Hippocampal formation (tissue), 2 donors: ENCODE data around the gene OTOS.

Experiments used
- DNase-seq, 2 donors: peaks; one replicate each; lab custom pipeline; 2025; lab: John Stamatoyannopoulos, UW

OTOS gene

GRCh38 chr2:240121190-240121589, 19.3 kb downstream of the OTOS start:
- no peak for DNase-seq

GRCh38 chr2:240114233-240114632, 26.2 kb downstream of the OTOS start:
- no peak for DNase-seq

DNA sequence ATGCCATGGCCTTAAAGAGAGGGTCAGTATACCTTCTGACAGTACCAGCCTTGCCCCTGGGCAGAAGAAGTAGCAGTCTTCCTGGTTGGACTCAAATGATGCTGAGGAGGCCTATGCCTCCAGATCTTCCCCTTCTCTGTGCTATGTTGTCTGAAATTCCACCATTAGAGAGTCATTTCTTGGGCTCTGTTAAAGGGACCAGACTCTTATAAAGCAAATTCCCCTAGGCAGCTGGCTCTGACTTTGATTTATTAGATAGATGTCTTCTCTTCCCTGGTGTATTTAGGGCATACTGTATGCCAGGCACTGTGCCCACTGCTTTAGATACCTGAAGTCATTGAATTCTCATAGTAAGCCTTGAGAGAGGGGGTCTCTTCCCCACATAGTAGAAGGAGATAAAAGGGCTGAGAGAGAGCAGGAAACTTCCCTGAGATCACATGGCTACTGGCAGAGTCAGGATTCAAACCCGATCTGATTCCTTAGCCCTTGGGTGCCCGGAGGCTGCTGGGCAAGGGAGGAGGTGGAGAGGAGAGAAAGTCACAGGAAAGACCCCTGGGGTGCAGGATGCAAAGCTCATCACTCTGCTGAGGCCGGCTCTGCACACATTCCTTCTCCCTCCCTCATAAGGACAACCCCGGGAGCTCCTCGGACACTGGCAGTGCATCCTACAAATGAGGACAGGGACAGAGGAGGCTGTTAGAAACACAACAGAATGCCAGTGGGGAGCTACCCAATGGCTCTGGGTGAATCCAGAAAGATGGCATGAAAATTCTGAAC, 27.4 kb downstream of the OTOS start:
- DNase-seq: no peak

GRCh38 chr2:240111253-240111652, 29.2 kb downstream of the OTOS start:
- DNase-seq: no peak

DNA sequence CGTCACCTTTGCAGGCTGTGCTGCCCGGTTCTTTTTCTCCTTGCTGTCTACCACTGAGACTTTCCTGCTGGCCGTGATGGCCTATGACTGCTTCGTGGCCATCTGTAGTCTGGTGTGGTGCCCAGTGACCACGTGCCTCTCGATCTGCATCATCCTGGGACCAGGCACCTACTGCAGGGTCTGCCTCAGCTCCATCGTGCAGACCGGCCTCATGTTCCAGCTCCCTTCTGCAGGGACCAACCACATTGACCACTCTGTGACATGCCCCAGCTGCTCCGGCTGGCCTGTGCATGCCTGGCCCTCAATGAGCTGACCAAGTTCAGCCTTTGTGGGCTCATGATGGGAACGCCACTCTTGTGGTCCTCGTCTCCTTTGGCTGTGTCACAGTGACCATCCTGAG, 31.1 kb downstream of the OTOS start:
- DNase-seq: no peak

DNA sequence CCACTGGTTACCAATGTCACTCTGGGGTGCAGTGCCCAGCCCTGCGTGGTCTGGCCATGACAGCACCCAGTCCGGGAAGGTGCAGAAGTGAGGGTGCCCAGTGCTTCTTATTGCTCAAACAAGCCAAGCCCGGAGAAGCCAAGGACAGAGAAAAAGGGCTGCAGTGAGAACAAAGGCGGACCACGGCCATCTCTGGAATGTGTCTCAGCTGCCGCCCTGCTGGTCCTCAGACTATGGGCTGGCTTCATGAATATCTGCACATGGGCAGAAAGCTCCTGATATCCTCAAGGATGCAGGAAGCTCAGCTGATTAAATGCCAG, 33.0 kb downstream of the OTOS start:
- no peak for DNase-seq

DNA sequence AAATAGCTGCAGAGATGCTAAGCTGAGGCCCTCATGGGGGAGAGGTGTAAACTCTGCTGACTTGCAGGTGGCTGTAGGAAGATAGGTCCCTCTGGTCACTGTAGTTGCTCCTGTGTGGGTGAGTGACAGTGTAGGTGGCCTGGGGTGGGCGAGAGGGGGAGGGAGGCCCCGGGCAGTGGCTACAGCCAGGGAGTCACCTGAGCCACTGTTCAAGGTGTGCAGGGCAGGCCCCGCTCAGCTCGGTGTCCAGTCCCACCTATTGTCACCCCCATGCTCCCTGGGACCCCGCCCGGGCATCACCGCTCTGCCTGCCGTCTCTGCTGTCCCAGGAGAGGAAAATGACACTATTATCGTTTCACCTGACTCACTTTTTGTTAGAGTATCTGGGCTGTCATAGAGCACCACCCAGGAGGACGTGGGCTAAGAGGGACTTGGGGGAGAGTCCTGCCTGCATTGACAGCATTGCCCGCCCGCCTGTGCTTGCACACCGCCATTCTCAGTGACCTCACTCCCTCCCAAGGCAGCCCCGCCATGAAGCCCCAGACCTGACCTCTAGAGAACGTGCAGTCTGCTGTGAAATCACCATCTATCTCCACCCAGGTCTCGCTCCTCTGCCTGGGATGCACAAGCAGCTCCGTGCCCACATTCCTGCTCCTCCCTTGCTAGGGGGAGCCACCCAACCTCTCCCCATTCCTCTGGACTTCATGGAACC, 33.5 kb downstream of the OTOS start:
- DNase-seq: no peak

DNA sequence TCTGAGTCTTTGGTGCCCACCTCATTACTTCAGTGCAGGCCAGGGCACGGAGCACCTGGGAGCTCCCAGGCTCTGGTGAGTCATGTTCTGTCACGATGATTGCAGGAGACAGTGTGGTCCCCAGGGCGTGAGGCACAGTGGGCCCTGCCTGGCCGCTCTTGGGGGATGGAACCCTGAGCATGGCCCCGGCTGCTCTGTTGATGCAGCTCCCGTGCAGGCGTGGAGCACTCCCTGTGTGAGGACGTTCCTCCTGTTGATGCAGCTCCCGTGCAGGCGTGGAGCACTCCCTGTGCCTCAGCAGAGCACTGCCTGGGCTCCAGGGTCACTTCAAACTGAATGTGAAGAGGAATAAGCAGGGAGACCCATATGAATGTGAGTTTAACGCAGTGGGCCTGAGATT, 34.5 kb downstream of the OTOS start:
- DNase-seq: no peak

DNA sequence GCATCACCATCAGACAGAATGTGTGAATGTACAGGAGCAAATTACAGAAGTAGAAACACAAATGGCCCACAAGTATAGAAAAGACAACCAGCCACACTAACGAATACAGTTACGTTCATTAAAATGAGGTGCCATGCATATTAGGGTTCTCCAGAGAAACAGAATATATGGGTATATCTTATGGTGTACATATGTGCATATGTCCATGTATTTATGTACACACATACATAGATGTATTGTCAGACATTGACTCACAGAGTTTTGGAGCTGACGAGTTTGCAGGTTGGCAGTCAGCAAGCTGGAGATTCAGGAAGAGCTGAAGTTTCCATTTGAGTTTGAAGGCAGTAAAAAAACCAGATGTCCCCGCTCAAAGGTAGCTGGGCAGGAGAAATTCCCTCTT, 37.3 kb downstream of the OTOS start:
- no peak for DNase-seq

DNA sequence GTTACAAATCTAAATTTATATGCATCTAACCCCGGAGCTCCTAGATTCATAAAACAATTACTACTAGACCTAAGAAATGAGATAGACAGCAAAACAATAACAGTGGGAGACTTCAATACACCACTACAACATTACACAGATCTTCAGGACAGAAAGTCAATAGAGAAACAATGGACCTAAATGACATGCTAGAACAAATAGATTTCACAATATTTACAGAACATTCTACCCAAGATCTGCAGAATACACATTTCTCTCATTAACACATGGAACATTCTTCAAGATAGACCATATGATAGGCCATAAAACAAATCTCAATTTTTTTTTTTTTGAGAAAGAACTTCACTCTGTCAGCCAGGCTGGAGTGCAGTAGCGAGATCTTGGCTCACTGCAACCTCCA, 42.1 kb downstream of the OTOS start:
- DNase-seq: no peak

DNA sequence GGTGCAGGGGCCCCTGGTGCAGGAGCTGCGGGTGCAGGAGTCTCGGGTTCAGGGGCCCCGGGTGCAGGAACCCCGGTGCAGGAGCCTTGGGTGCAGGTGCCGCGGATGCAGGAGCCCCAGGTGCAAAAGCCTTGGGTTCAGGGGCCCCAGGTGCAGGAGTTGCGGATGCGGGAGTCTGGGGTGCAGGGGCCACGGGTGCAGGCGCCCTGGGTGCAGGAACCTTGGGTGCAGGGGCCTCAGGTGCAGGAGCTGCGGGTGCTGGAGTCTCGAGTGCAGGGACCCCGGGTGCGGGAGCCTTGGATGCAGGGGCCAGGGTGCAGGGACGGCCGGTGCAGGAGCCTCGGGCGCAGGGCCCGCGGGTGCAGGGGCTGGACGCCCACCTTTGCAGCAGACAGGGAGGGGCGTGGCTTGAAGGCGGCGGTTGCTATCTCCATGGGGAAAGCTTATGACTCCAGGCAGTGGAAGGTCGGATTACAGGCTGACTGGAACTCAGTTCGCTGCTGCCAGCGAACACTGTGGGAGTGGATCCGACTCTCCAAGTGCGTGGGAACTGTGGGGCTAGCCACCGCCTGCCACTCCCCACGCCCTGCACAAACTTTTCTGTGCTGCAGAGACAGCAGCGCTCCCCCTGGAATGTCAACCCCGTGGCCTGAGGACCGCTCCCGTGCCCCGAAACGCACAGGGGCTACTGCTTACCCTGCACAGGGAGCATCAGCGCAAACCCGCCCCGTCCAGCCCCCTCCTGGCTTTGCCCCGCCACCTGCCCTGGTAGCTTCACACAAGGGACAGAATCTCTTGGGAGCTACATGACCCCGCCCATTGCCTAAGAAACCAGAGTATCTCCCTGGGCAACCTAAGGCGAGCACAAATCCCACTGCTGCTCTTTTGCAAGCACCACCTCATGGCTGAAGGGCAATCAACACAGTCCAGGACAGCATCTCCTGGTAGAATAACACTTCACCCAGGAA, 44.6 kb downstream of the OTOS start:
- no peak for DNase-seq

GRCh38 chr2:240089306-240089705, 51.2 kb downstream of the OTOS start:
- DNase-seq: no peak
